H9 (cell line): ENCODE measurements around the gene RGN. TPM values are rescaled to one million over a fixed set of nuclear protein-coding genes. Genes with fewer than 3 reads are reported as not detected.

Source experiments
- DNase-seq: peaks from one replicate; pipeline ENCODE4 v3.0.0-alpha.2; 2017
- H2AFZ ChIP-seq: one replicate; pipeline ENCODE4 v1.6.1; 2013; ENCODE audit warnings: mild to moderate bottlenecking, low read length, control low read depth, moderate library complexity
- H2AK5ac ChIP-seq: 2 replicates; pipeline ENCODE4 v1.6.1; 2013; ENCODE audit warnings: low read length, control low read depth, mixed read lengths; ENCODE audit not compliant: insufficient read length
- H2BK120ac ChIP-seq: one replicate; pipeline ENCODE4 v1.6.1; 2013; ENCODE audit warnings: low read depth, mild to moderate bottlenecking, low read length, control low read depth, inconsistent platforms; ENCODE audit not compliant: poor library complexity, severe bottlenecking
- H2BK12ac ChIP-seq: 2 replicates; pipeline ENCODE4 v1.6.1; 2013; ENCODE audit warnings: low read length, control low read depth, mixed read lengths, low read depth; ENCODE audit not compliant: insufficient read length
- H2BK15ac ChIP-seq: 2 replicates; pipeline ENCODE4 v1.6.1; 2013; ENCODE audit warnings: low read depth, low read length, control low read depth
- H2BK20ac ChIP-seq: one replicate; pipeline ENCODE4 v1.6.1; 2013; ENCODE audit warnings: low read depth, mild to moderate bottlenecking, low read length, control low read depth, inconsistent platforms; ENCODE audit not compliant: poor library complexity, severe bottlenecking
- H2BK5ac ChIP-seq: 2 replicates; pipeline ENCODE4 v1.6.1; 2013; ENCODE audit warnings: low read length, control low read depth, mixed read lengths; ENCODE audit not compliant: insufficient read length
- H3K14ac ChIP-seq: 2 replicates; pipeline ENCODE4 v1.6.1; 2013; ENCODE audit warnings: low read length, control low read depth; ENCODE audit not compliant: insufficient read depth
- H3K18ac ChIP-seq: 2 replicates; pipeline ENCODE4 v1.6.1; 2013; ENCODE audit warnings: low read depth, mild to moderate bottlenecking, mixed read lengths, low read length, control low read depth; ENCODE audit not compliant: insufficient read length
- H3K23ac ChIP-seq: 2 replicates; pipeline ENCODE4 v1.6.1; 2013; ENCODE audit warnings: low read length, control low read depth, mixed read lengths, low read depth; ENCODE audit not compliant: insufficient read length
- H3K23me2 ChIP-seq: 2 replicates; pipeline ENCODE4 v1.6.1; 2013; ENCODE audit warnings: low read depth, mild to moderate bottlenecking, mixed read lengths, low read length, control low read depth; ENCODE audit not compliant: insufficient read length, poor library complexity, severe bottlenecking
- H3K27ac ChIP-seq: 2 replicates; pipeline ENCODE4 v1.5.1; 2013; ENCODE audit warnings: low read length, control low read depth, mixed read lengths, low read depth; ENCODE audit not compliant: insufficient read length
- H3K27me3 ChIP-seq: 2 replicates; pipeline ENCODE4 v1.6.1; 2013; ENCODE audit warnings: low read length, control low read depth, inconsistent platforms; ENCODE audit not compliant: insufficient read depth
- H3K4ac ChIP-seq: 2 replicates; pipeline ENCODE4 v1.6.1; 2013; ENCODE audit warnings: low read depth, mild to moderate bottlenecking, control low read depth, inconsistent platforms, low read length, moderate library complexity
- H3K4me1 ChIP-seq: 2 replicates; pipeline ENCODE4 v1.6.1; 2013; ENCODE audit warnings: low read length, control low read depth, inconsistent platforms; ENCODE audit not compliant: insufficient read depth
- H3K4me2 ChIP-seq: 2 replicates; pipeline ENCODE4 v1.6.1; 2013; ENCODE audit warnings: low read length, control low read depth, mixed read lengths; ENCODE audit not compliant: insufficient read length, insufficient read depth
- H3K56ac ChIP-seq: 2 replicates; pipeline ENCODE4 v1.6.1; 2013; ENCODE audit warnings: low read depth, mild to moderate bottlenecking, mixed read lengths, low read length, control low read depth; ENCODE audit not compliant: insufficient read length
- H3K79me1 ChIP-seq: 2 replicates; pipeline ENCODE4 v1.6.1; 2013; ENCODE audit warnings: low read depth, mild to moderate bottlenecking, moderate library complexity, low read length, control low read depth, inconsistent platforms; ENCODE audit not compliant: insufficient read depth, poor library complexity, severe bottlenecking
- H3K79me2 ChIP-seq: 2 replicates; pipeline ENCODE4 v1.6.1; 2013; ENCODE audit warnings: low read length, control low read depth, inconsistent platforms; ENCODE audit not compliant: insufficient read depth
- H3K9ac ChIP-seq: 2 replicates; pipeline ENCODE4 v1.6.1; 2013; ENCODE audit warnings: low read length, control low read depth, mixed read lengths; ENCODE audit not compliant: insufficient read length; ENCODE audit errors: extremely low read depth
- H3K9me3 ChIP-seq: one replicate; pipeline ENCODE4 v1.6.1; 2013; ENCODE audit warnings: low read depth, low read length, inconsistent platforms; ENCODE audit not compliant: control insufficient read depth
- H3T11ph ChIP-seq: one replicate; pipeline ENCODE4 v1.6.1; 2013; ENCODE audit warnings: mild to moderate bottlenecking, low read length, control low read depth, inconsistent platforms
- H4K20me1 ChIP-seq: one replicate; pipeline ENCODE4 v1.6.1; 2013; ENCODE audit not compliant: control insufficient read depth, insufficient read length, insufficient read depth
- H4K5ac ChIP-seq: 2 replicates; pipeline ENCODE4 v1.6.1; 2013; ENCODE audit warnings: low read depth, mild to moderate bottlenecking, mixed read lengths, low read length, control low read depth; ENCODE audit not compliant: insufficient read length
- H4K8ac ChIP-seq: replicated peaks from 2 replicates; pipeline ENCODE4 v1.6.1; 2013; ENCODE audit warnings: low read length, control low read depth, mixed read lengths, low read depth; ENCODE audit not compliant: insufficient read length
- H4K91ac ChIP-seq: 2 replicates; pipeline ENCODE4 v1.6.1; 2013; ENCODE audit warnings: low read depth, mild to moderate bottlenecking, moderate library complexity, mixed read lengths, low read length, control low read depth; ENCODE audit not compliant: insufficient read length
- H3K27ac Mint-ChIP-seq, 3 experiments: 2 replicates in 2 of 3; 3 replicates in 1 of 3; pipeline ENCODE4 v1.8.0; 2020 to 2021; ENCODE audit warnings: mixed read lengths in 3 of 3, mild to moderate bottlenecking in 1 of 3, moderate library complexity in 1 of 3
- H3K27me3 Mint-ChIP-seq: 2 replicates; pipeline ENCODE4 v1.8.0; 2021; ENCODE audit warnings: low read depth, mild to moderate bottlenecking, moderate library complexity, mixed read lengths
- H3K36me3 Mint-ChIP-seq, 3 experiments: 2 replicates in 2 of 3; 3 replicates in 1 of 3; pipeline ENCODE4 v1.8.0; 2020 to 2021; ENCODE audit warnings: low read depth in 3 of 3, mixed read lengths in 3 of 3; ENCODE audit not compliant: insufficient read depth in 1 of 3
- H3K4me1 Mint-ChIP-seq, 2 experiments: 2 replicates each; pipeline ENCODE4 v1.8.0; 2020; ENCODE audit warnings: mixed read lengths in 2 of 2
- H3K4me3 Mint-ChIP-seq, 2 experiments: 2 replicates in 1 of 2; 3 replicates in 1 of 2; pipeline ENCODE4 v1.8.0; 2020 to 2021; ENCODE audit warnings: mild to moderate bottlenecking in 2 of 2, mixed read lengths in 2 of 2, moderate library complexity in 1 of 2
- H3K9me3 Mint-ChIP-seq, 2 experiments: 2 replicates in 1 of 2; 3 replicates in 1 of 2; pipeline ENCODE4 v1.8.0; 2020; ENCODE audit warnings: mild to moderate bottlenecking in 2 of 2, mixed read lengths in 2 of 2, moderate library complexity in 1 of 2
- WGBS: extraction: QIAGEN DNeasy Blood & Tissue Kit; methylation state at CpG from one replicate; pipeline ENCODE4 v1.1.7; 2013; ENCODE audit warnings: missing lambda C conversion rate, low lambda C conversion rate, mixed read lengths; ENCODE audit not compliant: insufficient read length; ENCODE audit errors: extremely low coverage; 5-methylcytosine and 5-hydroxymethylcytosine counted together
- total RNA-seq: library from RNA; stranded (reverse); gene quantifications from 2 replicates; pipeline ENCODE4 v1.2.1, GENCODE V29; 2021
- TF ChIP-seq, protein P1 (sequence below): fragments of 200-600 bp; sonication (generic); conservative IDR thresholded peaks from 3 replicates; pipeline ENCODE4 v1.8.0; 2021; ENCODE audit warnings: antibody characterized with exemption, mild to moderate bottlenecking

RGN gene
- total RNA-seq, 1 experiment from 2014 or later, result not detected

DNA sequence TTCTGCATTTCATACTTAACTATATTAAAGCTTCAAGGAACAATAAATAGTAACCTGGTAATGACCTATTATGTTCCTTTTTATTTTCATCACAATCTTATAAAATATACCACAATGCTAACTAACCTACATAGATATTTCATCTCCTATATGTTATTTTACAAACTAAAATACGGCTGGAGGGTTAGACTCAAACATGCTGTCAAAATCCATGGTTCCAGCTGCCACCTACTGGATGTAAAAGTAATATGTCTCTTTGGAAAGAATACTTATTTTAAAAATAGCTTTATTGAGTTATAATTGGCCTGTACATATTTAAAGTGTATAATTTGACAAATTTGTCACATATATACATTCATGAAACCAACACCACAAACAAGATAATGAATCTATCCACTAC, 15.0 kb downstream of the RGN start:
- H2AFZ ChIP-seq, result no peak overlapping the region
- no peaks in the 10 kb centered on the region for H3K9me3 ChIP-seq
- no peak overlapping the region for H4K91ac ChIP-seq
- Mint-ChIP-seq H3K4me3 (no peak overlapping the region), H3K36me3 (no peaks in the 10 kb centered on the region), H3K27me3 (peaks cover 1% of the 10 kb centered on the region; the same call in 1 of the 2 replicates), H3K4me1 (peaks cover 17 to 18% of the 10 kb centered on the region in 2 experiments), H3K9me3 (peaks cover 44 to 66% of the 10 kb centered on the region in 2 experiments), H3K27ac (no peak overlapping the region)
- no peak overlapping the region for H2BK120ac ChIP-seq
- no peaks in the 10 kb centered on the region for H3K79me1 ChIP-seq
- no peak overlapping the region for H3K27ac ChIP-seq
- no peak overlapping the region for H4K5ac ChIP-seq
- H2BK12ac ChIP-seq, result no peak overlapping the region
- H3K14ac ChIP-seq, result no peak overlapping the region
- H3K9ac ChIP-seq, result no peak overlapping the region
- no peak overlapping the region for H3K4ac ChIP-seq
- no peak overlapping the region for H3K56ac ChIP-seq
- no peaks in the 10 kb centered on the region for H4K20me1 ChIP-seq
- no peak overlapping the region for H3K4me2 ChIP-seq
- WGBS, result no CpG with 5 or more reads among the region's 1 CpG
- H2AK5ac ChIP-seq, result no peak overlapping the region
- no peaks in the 10 kb centered on the region for H3K4me1 ChIP-seq
- no peaks in the 10 kb centered on the region for H3K23me2 ChIP-seq
- H2BK20ac ChIP-seq, result no peak overlapping the region
- no peaks in the 10 kb centered on the region for H3K27me3 ChIP-seq
- no peak overlapping the region for H2BK5ac ChIP-seq
- H3K18ac ChIP-seq, result no peak overlapping the region
- no peak overlapping the region for H3T11ph ChIP-seq
- H2BK15ac ChIP-seq, result no peak overlapping the region
- H4K8ac ChIP-seq, result no peak overlapping the region
- no peak overlapping the region for H3K23ac ChIP-seq
- H3K79me2 ChIP-seq, result no peaks in the 10 kb centered on the region
- TF ChIP-seq, protein P1, sequence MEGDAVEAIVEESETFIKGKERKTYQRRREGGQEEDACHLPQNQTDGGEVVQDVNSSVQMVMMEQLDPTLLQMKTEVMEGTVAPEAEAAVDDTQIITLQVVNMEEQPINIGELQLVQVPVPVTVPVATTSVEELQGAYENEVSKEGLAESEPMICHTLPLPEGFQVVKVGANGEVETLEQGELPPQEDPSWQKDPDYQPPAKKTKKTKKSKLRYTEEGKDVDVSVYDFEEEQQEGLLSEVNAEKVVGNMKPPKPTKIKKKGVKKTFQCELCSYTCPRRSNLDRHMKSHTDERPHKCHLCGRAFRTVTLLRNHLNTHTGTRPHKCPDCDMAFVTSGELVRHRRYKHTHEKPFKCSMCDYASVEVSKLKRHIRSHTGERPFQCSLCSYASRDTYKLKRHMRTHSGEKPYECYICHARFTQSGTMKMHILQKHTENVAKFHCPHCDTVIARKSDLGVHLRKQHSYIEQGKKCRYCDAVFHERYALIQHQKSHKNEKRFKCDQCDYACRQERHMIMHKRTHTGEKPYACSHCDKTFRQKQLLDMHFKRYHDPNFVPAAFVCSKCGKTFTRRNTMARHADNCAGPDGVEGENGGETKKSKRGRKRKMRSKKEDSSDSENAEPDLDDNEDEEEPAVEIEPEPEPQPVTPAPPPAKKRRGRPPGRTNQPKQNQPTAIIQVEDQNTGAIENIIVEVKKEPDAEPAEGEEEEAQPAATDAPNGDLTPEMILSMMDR, result peak; percentile 62
- DNase-seq, result no peak
